ENCODE results near the gene MICB.
"Not testable (repeated sequence)": the region's sequence is repeated elsewhere in the genome, so short reads cannot be mapped to it uniquely, and the experiment has no call there.

The MICB gene

GRCh38 chr6:31509036-31509435, 11.1 kb downstream of the MICB start:
- DNase-seq (ENCODE audit: low spot score), result not testable (repeated sequence)

GRCh38 chr6:31510007-31510406, 12.1 kb downstream of the MICB start:
- DNase-seq (ENCODE audit: low spot score), result no peak

- DNase-seq (ENCODE audit: low spot score), result no peak
These were observed 15.7 kb downstream of the MICB start for GRCh38 chr6:31513456-31514165.

- DNase-seq (ENCODE audit: low spot score), result no peak
These were observed 23.9 kb downstream of the MICB start for GRCh38 chr6:31521835-31522234.

GRCh38 chr6:31525553-31525931, 27.6 kb downstream of the MICB start:
- DNase-seq (ENCODE audit: low spot score), result no peak

GRCh38 chr6:31525932-31526591, 28.1 kb downstream of the MICB start:
- DNase-seq (ENCODE audit: low spot score), result no peak

- no peak for DNase-seq (ENCODE audit: low spot score)
These were observed 30.4 kb downstream of the MICB start for GRCh38 chr6:31528307-31528777.

GRCh38 chr6:31528821-31529328, 30.9 kb downstream of the MICB start, which contains the start of gene MCCD1:
Gene MCCD1, plus strand, starts transcription at chr6:31528962. Its CDS starts 53 bp downstream, at chr6:31529015.
- no peak for DNase-seq (ENCODE audit: low spot score)

GRCh38 chr6:31529329-31530150, 31.6 kb downstream of the MICB start:
- DNase-seq (ENCODE audit: low spot score), result no peak

- DNase-seq (ENCODE audit: low spot score), result no peak
These were observed 32.7 kb downstream of the MICB start for GRCh38 chr6:31530659-31531058.

GRCh38 chr6:31531162-31531561, 33.2 kb downstream of the MICB start:
- no peak for DNase-seq (ENCODE audit: low spot score)

- DNase-seq (ENCODE audit: low spot score), result no peak
These were observed 34.1 kb downstream of the MICB start for GRCh38 chr6:31531771-31532643.

GRCh38 chr6:31532644-31533454, 34.9 kb downstream of the MICB start:
- DNase-seq (ENCODE audit: low spot score), result no peak

GRCh38 chr6:31533455-31533841, 35.5 kb downstream of the MICB start:
- DNase-seq (ENCODE audit: low spot score), result no peak

- no peak for DNase-seq (ENCODE audit: low spot score)
These were observed 36.1 kb downstream of the MICB start for GRCh38 chr6:31534011-31534410.

GRCh38 chr6:31534521-31535040, 36.6 kb downstream of the MICB start:
- no peak for DNase-seq (ENCODE audit: low spot score)

GRCh38 chr6:31535538-31536324, 37.8 kb downstream of the MICB start:
- DNase-seq (ENCODE audit: low spot score), result no peak

- no peak for DNase-seq (ENCODE audit: low spot score)
These were observed 41.0 kb downstream of the MICB start for GRCh38 chr6:31538805-31539400.

- DNase-seq (ENCODE audit: low spot score), result no peak
These were observed 42.7 kb downstream of the MICB start for GRCh38 chr6:31540640-31541039.
